ENCODE measurements around the gene NFKBIB. TPM values are rescaled to one million over a fixed set of nuclear protein-coding genes. Genes with fewer than 3 reads are reported as not detected.

NFKBIB gene
- total RNA-seq, 1 donor from 2014 or later = 18.0 TPM

- peaks cover 10% of the 10 kb centered on the region for H3K36me3 Mint-ChIP-seq (ENCODE audit: unreplicated experiment)
- TF ChIP-seq, protein P1, sequence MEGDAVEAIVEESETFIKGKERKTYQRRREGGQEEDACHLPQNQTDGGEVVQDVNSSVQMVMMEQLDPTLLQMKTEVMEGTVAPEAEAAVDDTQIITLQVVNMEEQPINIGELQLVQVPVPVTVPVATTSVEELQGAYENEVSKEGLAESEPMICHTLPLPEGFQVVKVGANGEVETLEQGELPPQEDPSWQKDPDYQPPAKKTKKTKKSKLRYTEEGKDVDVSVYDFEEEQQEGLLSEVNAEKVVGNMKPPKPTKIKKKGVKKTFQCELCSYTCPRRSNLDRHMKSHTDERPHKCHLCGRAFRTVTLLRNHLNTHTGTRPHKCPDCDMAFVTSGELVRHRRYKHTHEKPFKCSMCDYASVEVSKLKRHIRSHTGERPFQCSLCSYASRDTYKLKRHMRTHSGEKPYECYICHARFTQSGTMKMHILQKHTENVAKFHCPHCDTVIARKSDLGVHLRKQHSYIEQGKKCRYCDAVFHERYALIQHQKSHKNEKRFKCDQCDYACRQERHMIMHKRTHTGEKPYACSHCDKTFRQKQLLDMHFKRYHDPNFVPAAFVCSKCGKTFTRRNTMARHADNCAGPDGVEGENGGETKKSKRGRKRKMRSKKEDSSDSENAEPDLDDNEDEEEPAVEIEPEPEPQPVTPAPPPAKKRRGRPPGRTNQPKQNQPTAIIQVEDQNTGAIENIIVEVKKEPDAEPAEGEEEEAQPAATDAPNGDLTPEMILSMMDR (IDR thresholded peaks at IDR 0.05) = no peak
- peaks cover 16% of the 10 kb centered on the region for H3K4me1 Mint-ChIP-seq (ENCODE audit: unreplicated experiment)
- no peaks in the 10 kb centered on the region for H3K9me3 Mint-ChIP-seq (ENCODE audit: unreplicated experiment)
- H3K27ac Mint-ChIP-seq (ENCODE audit: unreplicated experiment) = no peak overlapping the region
- DNase-seq (ENCODE audit: extremely low spot score, unreplicated experiment) = no peak
- no peaks in the 10 kb centered on the region for H3K27me3 Mint-ChIP-seq (ENCODE audit: unreplicated experiment)
- no peak overlapping the region for H3K4me3 Mint-ChIP-seq (ENCODE audit: unreplicated experiment)
These were observed 53.9 kb downstream of the NFKBIB start for GRCh38 chr19:38953677-38954076.

DNA sequence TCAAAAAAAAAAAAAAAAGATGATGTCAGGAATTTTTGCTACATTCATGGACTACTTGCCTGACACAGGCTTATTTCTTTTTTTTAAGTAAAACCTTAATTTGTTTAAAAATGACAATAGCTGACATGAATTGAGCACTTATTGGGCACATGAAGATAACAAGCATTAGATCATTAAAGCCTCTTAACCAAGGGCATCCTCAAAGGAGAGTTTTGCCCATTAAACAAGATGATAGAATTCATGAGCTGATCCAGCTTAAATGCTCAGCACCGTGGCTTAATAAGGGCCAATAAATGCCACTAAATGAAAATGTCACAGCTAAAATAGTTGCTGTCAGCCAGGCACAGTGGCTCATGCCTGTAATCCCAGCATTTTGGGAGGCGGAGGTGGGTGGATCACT, 56.5 kb downstream of the NFKBIB start:
- TF ChIP-seq, protein P1 (IDR thresholded peaks at IDR 0.05) = no peak
- no peak overlapping the region for H3K27ac Mint-ChIP-seq (ENCODE audit: unreplicated experiment)
- H3K27me3 Mint-ChIP-seq (ENCODE audit: unreplicated experiment) = no peaks in the 10 kb centered on the region

DNA sequence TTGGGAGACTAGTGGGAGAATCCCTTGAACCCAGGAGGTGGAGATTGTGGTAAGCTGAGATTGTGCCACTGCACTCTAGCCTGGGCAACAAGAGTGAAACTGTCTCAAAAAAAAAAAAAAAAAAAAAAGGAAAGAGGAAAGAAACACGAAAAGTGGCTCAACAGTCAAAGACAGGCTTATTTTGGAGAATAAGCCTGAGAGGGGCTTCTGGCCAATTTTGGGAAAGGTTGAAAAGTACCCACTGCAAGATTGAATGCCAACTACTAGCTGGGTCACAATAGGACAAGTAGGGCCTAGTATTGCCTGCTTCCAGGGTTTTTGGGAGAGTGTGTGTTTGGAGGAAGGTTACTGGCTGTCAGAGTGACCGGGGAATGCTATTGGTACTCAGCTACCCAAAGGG, 58.5 kb downstream of the NFKBIB start:
- no peaks in the 10 kb centered on the region for H3K9me3 Mint-ChIP-seq (ENCODE audit: unreplicated experiment)
- H3K27me3 Mint-ChIP-seq (ENCODE audit: unreplicated experiment) = no peaks in the 10 kb centered on the region

More for the DNA sequence above, 56.5 kb downstream of the NFKBIB start:
- peaks cover 7% of the 10 kb centered on the region for H3K4me1 Mint-ChIP-seq (ENCODE audit: unreplicated experiment)
- DNase-seq (ENCODE audit: extremely low spot score, unreplicated experiment) = no peak
- no peaks in the 10 kb centered on the region for H3K9me3 Mint-ChIP-seq (ENCODE audit: unreplicated experiment)
- H3K4me3 Mint-ChIP-seq (ENCODE audit: unreplicated experiment) = no peak overlapping the region
- H3K36me3 Mint-ChIP-seq (ENCODE audit: unreplicated experiment) = peaks cover 7% of the 10 kb centered on the region

More for the DNA sequence above, 58.5 kb downstream of the NFKBIB start:
- H3K4me1 Mint-ChIP-seq (ENCODE audit: unreplicated experiment) = peaks cover 8% of the 10 kb centered on the region
- TF ChIP-seq, protein P1 (IDR thresholded peaks at IDR 0.05) = no peak
- H3K36me3 Mint-ChIP-seq (ENCODE audit: unreplicated experiment) = peaks cover 2% of the 10 kb centered on the region
- DNase-seq (ENCODE audit: extremely low spot score, unreplicated experiment) = no peak
- H3K27ac Mint-ChIP-seq (ENCODE audit: unreplicated experiment) = no peak overlapping the region
- no peak overlapping the region for H3K4me3 Mint-ChIP-seq (ENCODE audit: unreplicated experiment)

Other genes with a start within 250 kb of the NFKBIB start
- not detected in 2 replicates for gene CAPN12, start 155.5 kb upstream of the NFKBIB start, total RNA-seq
- gene LGALS7, start 126.5 kb upstream of the NFKBIB start, total RNA-seq = not detected in 2 replicates
- gene LGALS7B, start 110.8 kb upstream of the NFKBIB start, total RNA-seq = not detected in 2 replicates
- gene LGALS4, start 87.0 kb upstream of the NFKBIB start, total RNA-seq = 0.31 TPM in 1 of 2 replicates, not detected in the other
- gene ECH1, start 68.2 kb upstream of the NFKBIB start, total RNA-seq = 83.6 and 99.1 TPM in 2 replicates
- 262 and 277 TPM in 2 replicates for gene HNRNPL, start 50.0 kb upstream of the NFKBIB start, total RNA-seq
- 0.55 TPM in 1 of 2 replicates, not detected in the other for gene RINL, start 21.7 kb upstream of the NFKBIB start, total RNA-seq
- 70.2 and 72.4 TPM in 2 replicates for gene SIRT2, start 351 bp upstream of the NFKBIB start, total RNA-seq
- gene CCER2, start 12.2 kb downstream of the NFKBIB start, total RNA-seq = 0.43 TPM in 1 of 2 replicates, not detected in the other
- 25.0 and 26.7 TPM in 2 replicates for gene SARS2, start 30.8 kb downstream of the NFKBIB start, total RNA-seq
- gene MRPS12, start 31.0 kb downstream of the NFKBIB start, total RNA-seq = 29.3 and 30.7 TPM in 2 replicates
- gene FBXO17, start 75.8 kb downstream of the NFKBIB start, total RNA-seq = 41.3 and 44.9 TPM in 2 replicates
- gene FBXO27, start 132.6 kb downstream of the NFKBIB start, total RNA-seq = 4.4 and 6.0 TPM in 2 replicates
- not detected in 2 replicates for gene ACP7, start 184.4 kb downstream of the NFKBIB start, total RNA-seq
- 14.8 and 16.5 TPM in 2 replicates for gene PAK4, start 225.8 kb downstream of the NFKBIB start, total RNA-seq